Measurements from ENCODE around the gene ACRV1. TPM values are rescaled to one million over a fixed set of nuclear protein-coding genes. Genes with fewer than 3 reads are reported as not detected.
A peak's percentile ranks its signal among the peaks of the same experiment; 100 is the strongest.

The ACRV1 gene
- total and polyA plus RNA-seq, 2 experiments from 2014 or later, result 0.16 TPM; not detected in 1

GRCh38 chr11:125688632-125689031, 8.0 kb upstream of the ACRV1 start:
- Histone ChIP-seq H3K9me3 (ENCODE audit: low read depth) (no peaks in the 10 kb centered on the region), H3K36me3 (no peaks in the 10 kb centered on the region), H3K4me3 (no peak overlapping the region), H3K27me3 (no peaks in the 10 kb centered on the region), H3K4me1 (ENCODE audit: low read depth) (no peaks in the 10 kb centered on the region), H3K27ac (no peak overlapping the region)
- no peak for DNase-seq (ENCODE audit: low read depth in 1 of 2, low spot score in 1 of 2)
- TF ChIP-seq CTCF (IDR thresholded peaks at IDR 0.05; ENCODE audit: low read depth, low read length), result no peak

GRCh38 chr11:125688066-125688465, 7.4 kb upstream of the ACRV1 start:
- Histone ChIP-seq H3K9me3 (ENCODE audit: low read depth) (no peaks in the 10 kb centered on the region), H3K27ac (no peak overlapping the region), H3K4me3 (no peak overlapping the region), H3K27me3 (no peaks in the 10 kb centered on the region), H3K36me3 (no peaks in the 10 kb centered on the region), H3K4me1 (ENCODE audit: low read depth) (no peaks in the 10 kb centered on the region)
- DNase-seq (ENCODE audit: low read depth in 1 of 2, low spot score in 1 of 2), result no peak
- TF ChIP-seq CTCF (IDR thresholded peaks at IDR 0.05; ENCODE audit: low read depth, low read length), result no peak

GRCh38 chr11:125685228-125685627, 4.6 kb upstream of the ACRV1 start:
- no peak overlapping the region for H3K27ac ChIP-seq
- H3K36me3 ChIP-seq, result no peaks in the 10 kb centered on the region
- H3K27me3 ChIP-seq, result no peaks in the 10 kb centered on the region
- no peaks in the 10 kb centered on the region for H3K9me3 ChIP-seq (ENCODE audit: low read depth)
- TF ChIP-seq CTCF (IDR thresholded peaks at IDR 0.05; ENCODE audit: low read depth, low read length), result no peak
- DNase-seq (ENCODE audit: low read depth in 1 of 2, low spot score in 1 of 2), result peak in 1 of 2 donors; percentile 1
- no peaks in the 10 kb centered on the region for H3K4me1 ChIP-seq (ENCODE audit: low read depth)
- no peak overlapping the region for H3K4me3 ChIP-seq

GRCh38 chr11:125679837-125680236, 810 bp downstream of the ACRV1 start:
- TF ChIP-seq CTCF (IDR thresholded peaks at IDR 0.05; ENCODE audit: low read depth, low read length), result no peak
- Histone ChIP-seq H3K27me3 (no peaks in the 10 kb centered on the region), H3K27ac (no peak overlapping the region), H3K4me1 (ENCODE audit: low read depth) (no peaks in the 10 kb centered on the region), H3K36me3 (no peaks in the 10 kb centered on the region), H3K9me3 (ENCODE audit: low read depth) (no peaks in the 10 kb centered on the region), H3K4me3 (no peak overlapping the region)
- no peak for DNase-seq (ENCODE audit: low read depth in 1 of 2, low spot score in 1 of 2)

GRCh38 chr11:125679397-125679796, 1.2 kb downstream of the ACRV1 start:
- H3K27me3 ChIP-seq, result no peaks in the 10 kb centered on the region
- H3K27ac ChIP-seq, result no peak overlapping the region
- TF ChIP-seq CTCF (IDR thresholded peaks at IDR 0.05; ENCODE audit: low read depth, low read length), result peak; percentile 8
- DNase-seq (ENCODE audit: low read depth in 1 of 2, low spot score in 1 of 2), result peak in 1 of 2 donors; percentile 3
- no peaks in the 10 kb centered on the region for H3K4me1 ChIP-seq (ENCODE audit: low read depth)
- no peaks in the 10 kb centered on the region for H3K9me3 ChIP-seq (ENCODE audit: low read depth)
- no peak overlapping the region for H3K4me3 ChIP-seq
- H3K36me3 ChIP-seq, result no peaks in the 10 kb centered on the region

- H3K27me3 ChIP-seq, result no peaks in the 10 kb centered on the region
- H3K4me1 ChIP-seq (ENCODE audit: low read depth), result no peaks in the 10 kb centered on the region
These were observed 5.5 kb downstream of the ACRV1 start for GRCh38 chr11:125675196-125675595.

More at GRCh38 chr11:125675196-125675595, 5.5 kb downstream of the ACRV1 start:
- no peak overlapping the region for H3K4me3 ChIP-seq
- no peak for DNase-seq (ENCODE audit: low read depth in 1 of 2, low spot score in 1 of 2)
- TF ChIP-seq CTCF (IDR thresholded peaks at IDR 0.05; ENCODE audit: low read depth, low read length), result no peak
- H3K9me3 ChIP-seq (ENCODE audit: low read depth), result no peaks in the 10 kb centered on the region
- no peak overlapping the region for H3K27ac ChIP-seq
- no peaks in the 10 kb centered on the region for H3K36me3 ChIP-seq
